HG02938 (cell line): Measurements from ENCODE around the gene WNT9B.

ENCODE experiments used
- ATAC-seq: cut with Tn5 transposase; IDR thresholded peaks from one replicate; pipeline ENCODE4 v1.9.1; 2021; ENCODE audit warnings: mild to moderate bottlenecking, moderate library complexity; ENCODE audit not compliant: unreplicated experiment

The WNT9B gene, protein sequence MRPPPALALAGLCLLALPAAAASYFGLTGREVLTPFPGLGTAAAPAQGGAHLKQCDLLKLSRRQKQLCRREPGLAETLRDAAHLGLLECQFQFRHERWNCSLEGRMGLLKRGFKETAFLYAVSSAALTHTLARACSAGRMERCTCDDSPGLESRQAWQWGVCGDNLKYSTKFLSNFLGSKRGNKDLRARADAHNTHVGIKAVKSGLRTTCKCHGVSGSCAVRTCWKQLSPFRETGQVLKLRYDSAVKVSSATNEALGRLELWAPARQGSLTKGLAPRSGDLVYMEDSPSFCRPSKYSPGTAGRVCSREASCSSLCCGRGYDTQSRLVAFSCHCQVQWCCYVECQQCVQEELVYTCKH

DNA sequence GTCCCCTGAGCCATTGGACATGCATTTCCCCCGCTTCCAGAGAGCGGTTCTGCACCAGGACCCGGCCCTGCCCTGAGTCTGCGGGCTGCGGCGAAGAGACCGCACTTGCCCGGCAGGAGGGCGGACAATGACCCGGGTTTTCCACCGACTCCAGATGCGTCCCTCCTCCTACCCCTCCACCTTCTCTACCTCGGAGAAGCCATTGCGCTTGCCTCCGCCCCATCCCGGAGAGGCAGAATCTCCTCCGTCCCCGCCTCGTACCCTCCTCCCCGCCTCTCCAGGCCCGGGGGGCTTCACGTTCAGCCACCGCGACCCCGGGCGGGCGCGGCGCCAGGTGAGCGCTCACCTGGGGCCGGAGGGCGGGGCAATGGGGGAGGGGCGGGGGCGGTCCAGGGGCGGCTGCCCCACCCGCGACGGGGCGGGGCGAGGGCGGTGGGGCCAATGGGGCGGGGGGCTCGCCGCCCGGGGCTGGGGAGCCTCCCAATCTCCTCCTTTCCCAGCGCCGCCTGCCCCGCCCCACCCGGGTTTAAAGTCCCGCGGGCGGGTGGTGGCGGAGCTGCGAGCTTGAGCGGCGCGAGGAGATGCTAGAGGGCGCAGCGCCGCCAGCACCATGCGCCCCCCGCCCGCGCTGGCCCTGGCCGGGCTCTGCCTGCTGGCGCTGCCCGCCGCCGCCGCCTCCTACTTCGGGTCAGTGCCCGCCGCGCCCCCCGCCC lies at the start of gene WNT9B:
WNT9B (plus strand) TSS at position 555 of the 713 bp plus-strand sequence; CDS start at position 611, 56 bp downstream.
- ATAC-seq = no peak

DNA sequence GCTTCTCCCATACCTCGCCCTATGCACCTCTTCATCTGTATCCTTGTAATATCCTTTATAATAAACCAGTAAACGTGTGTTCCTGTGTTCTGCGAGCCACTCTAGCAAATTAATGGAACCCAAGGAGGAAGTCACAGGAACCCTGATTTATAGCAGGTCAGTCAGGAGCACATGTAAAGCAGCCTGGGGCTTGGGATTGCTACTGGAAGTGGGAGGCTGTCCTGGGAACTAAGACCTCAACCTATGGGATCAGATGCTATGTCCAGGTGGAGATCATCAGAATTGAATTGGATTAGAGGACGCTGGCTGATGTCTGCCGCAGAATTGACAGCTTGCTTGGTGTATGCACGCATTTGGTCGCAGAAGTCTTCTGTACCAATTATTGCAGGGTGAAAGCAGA lies 48.6 kb upstream of the WNT9B start:
- no peak for ATAC-seq

DNA sequence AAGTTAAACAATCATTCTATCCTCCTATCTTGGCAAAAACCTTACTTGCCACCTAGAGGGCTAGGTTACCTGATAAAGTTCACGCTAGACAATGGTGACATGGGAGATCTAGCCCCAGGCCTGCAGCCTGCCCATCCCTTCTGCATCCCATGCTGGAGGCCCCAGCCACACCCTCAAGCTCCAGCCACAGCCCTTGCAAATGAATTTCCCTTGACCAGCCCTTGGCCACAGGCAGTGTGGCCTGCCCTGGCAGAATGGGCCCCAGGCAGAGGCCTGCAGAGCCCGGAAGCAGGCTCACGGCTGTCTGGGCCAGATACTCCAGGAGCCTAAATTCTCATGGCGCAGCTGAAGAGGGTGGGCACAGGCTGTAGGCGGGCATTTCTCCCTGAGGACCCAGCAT lies 47.8 kb upstream of the WNT9B start:
- ATAC-seq = no peak

DNA sequence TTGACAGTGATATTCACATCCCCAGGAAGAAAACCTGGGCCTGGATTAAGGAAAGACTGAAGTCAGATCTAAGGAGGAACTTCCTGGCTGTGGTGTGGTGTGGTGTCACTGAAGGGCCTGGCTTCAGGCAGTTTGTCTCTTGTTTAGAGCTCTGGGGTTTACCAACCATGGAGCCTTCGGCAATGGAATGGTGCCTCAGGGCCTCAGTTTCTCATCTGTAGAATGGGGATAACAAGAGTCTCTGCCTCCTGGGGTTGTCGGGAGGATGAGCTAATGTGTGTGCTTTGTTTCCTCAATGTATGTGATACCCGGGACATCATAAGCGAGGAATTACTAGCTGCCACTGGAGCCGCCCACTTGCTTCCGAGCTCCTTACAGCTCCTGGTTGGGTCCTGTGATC lies 45.6 kb upstream of the WNT9B start:
- ATAC-seq = no peak

DNA sequence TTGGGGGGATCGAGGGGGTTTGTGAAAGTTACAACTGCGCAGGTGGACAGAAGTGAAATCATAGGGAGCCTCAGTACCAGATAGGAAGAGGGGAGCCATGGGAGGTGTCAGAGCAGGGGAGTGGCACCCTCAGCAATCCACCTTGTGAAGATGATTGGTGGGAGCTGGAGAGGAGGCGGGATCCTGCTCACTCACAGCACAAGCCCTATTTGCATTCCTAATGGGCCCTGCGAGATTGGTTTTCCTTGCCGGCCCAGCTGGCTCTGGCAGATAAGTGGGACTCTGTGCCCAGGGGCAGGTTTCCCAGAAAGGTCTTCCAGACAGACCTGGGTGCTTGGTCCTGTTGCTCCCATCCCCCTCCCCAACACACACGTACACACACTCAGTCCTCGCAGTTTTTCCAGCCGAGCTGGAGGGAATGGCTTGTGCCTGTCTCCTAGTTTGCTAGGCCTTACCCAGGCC lies 42.2 kb upstream of the WNT9B start:
- no peak for ATAC-seq

DNA sequence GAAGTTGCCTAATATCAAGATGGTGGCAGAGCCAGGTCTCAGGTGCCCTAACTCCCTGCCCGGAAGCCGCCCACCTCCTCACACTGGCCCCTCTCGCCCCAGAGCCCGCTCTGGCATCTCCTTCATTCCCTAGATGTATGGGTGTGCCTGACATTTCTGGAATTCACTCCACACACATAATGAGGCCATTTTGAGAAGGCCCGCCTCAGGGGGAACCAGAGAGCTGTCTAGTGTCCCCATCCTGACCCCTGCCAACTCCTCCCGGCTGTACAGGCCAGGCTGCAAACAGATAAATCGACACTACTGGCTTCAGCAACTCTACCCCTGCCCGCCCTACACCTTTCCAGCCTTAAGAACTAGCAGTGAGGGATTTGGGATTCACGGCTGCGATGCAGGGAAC lies 40.5 kb upstream of the WNT9B start:
- no peak for ATAC-seq

DNA sequence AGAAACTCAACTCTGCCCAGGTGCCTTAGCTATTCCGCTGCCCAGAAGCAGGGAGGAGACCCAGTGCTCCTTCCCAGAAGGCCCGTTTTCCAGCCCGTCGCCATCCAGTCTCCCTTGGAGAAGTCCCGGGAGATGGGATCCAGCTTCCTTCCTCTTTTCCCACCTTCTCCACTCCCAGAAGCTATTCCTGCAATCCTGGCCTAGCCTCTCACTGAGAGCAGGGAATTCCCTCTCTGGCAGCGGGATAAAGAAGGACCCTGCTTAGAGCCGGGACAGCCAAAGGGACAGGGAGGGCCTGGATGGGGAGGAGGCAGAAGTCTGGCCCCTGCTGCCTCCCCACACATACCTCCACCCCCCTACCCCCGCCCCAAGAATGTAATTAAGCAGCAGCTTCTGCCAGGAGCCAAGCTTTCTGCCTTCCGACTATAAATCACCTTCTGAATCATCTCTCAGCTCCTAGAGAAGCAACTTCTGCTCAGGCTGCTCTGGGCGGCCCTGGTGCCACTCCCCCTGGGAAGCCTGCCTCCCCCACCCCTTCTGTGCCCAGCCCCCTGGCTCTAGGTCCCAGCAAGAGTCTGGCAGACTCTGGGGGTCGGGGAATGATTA lies 39.3 kb upstream of the WNT9B start:
- ATAC-seq = no peak

DNA sequence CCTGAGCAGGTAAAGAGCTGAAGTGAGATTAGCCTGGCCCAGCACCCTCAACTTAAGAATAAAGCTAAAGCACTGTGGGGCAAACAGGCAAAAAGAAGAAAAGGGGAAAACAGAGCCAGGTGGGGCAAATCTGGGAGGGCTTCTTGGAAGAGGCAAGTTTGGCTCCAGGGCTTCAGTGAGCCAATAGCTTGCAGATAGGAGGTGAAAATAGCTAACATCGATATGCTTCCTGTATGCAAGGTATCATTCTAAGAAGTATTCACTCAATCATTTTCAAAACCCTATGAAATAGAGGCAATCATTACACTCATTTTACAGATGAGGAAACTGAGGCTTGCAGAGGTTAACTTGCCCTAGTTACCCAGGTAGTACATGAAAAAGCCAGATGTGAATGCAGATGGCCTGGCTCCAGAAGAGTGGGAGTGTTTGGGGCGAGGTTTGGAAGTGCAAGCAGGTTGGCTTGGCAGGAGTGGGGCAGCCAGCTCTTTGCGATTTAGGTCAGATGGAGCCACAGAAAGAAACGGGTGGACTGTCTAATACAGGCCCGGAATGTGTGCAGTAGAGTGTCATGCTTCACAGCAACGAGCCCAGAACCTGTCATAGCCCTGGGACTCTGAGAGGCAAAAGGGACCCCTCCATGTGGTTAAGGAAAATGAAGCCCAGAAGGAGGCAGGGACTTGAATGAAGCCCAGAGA lies 38.6 kb upstream of the WNT9B start:
- no peak for ATAC-seq

DNA sequence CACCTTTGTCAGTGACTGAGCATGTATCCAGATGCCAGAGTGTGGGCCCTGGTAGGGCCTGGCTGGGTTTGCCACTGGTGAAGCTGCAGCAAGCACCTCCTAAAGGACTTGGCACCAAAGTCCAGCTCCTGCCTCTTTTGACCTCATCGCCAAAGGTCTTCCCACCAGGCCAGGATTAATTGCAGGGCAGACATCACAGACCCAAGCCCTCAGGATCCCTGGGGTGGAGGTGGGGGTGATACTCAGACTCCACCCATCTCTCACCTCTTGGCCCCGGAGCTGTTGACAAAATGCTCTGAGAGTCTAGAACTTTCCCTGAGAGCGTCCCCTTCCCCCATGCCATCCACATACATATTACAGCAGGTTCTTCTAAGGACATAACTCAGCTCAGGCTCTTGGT lies 37.5 kb upstream of the WNT9B start:
- no peak for ATAC-seq

DNA sequence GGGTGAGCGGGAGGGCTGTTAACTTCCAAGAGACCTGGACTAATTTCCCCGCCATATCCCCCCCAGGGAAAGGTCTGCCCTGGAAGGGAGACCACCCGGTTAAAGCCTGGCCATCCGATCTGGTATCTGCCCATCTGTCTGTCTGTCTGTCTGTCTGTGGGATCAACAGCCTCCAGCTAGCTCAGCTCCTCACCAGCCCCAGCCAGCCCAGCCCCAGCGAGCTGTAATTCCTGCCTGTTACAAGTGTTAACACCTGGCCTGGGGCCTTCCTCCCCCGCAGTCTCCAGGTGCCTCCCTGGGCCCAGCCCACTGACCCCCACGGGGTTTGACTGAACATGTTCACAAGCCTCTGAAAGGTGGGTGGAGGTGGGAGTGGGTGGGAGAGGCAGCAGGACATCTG lies 36.9 kb upstream of the WNT9B start:
- no peak for ATAC-seq

DNA sequence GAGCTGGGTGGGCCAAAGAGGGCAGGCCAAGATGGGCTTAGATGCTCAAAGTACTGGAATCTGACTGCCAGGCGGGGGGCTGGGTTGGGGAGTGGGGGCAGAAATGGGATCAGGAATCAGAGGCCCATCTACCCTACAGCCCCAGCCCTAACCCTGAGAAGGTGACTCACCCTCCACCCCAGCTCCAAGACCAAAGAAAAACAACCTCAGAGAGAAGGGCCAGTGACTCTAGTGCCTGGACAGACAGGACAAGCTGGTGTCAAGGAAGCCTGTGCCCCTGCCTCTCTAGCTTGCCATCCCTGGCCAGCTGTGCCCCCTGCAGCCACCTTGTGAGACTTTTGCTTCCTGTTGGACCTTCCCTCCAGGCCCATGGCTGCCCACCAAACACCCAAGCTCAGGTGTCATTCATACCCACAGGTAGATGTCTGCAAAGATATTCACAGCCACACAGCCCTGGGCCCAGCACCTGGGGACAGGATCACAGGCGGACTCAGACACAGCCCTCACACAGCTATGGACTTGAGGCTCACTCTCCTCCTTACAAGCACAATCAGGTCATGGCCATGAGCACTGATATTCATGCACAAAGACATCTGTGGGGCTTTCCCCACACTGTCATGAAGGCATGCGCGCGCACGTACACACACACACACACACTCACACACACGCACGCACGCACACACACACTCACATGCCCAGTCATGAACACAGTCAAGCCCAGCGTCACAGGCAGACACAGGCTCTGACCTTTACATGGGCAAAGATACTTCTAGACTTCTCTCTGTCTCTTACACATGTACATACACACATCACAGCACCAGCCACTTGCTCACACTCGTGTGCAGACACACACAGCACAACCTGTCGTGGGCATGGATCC lies 35.7 kb upstream of the WNT9B start:
- ATAC-seq = no peak

DNA sequence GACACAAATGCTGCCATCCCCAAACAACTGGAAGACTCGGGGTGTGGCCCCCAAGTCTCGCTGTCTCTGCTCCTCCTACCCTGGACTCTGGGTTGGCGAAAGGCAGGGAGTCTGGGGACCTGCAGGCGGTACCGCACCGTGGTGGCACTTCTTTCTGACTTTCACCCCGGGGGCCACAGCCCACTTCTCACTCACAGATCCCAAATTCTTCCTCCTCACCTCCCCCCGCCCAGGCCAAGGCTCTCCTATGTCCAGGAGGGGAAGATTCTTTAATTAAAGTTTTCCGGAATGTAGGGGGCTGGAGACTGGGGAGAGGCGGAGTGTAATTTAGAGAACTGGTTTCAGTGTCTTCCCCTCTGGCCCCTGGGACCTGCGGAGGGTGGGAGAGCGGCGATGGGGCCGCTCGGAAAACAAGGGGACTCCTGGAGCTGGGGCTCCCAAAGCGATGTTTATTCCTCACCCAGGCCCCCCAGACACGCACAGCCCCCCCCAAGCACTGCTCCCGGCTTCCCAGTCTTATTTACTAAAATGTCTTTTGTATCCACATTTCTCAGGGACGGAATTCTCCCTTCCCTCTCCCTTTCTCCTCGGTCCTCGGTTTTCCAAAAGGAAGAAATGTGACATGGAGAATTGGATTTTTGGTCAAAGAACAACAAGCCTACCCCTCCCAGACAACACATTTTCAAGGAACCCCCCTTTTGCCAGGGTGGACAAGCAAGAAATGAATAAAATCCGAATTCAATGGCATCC lies 34.1 kb upstream of the WNT9B start:
- ATAC-seq = no peak

DNA sequence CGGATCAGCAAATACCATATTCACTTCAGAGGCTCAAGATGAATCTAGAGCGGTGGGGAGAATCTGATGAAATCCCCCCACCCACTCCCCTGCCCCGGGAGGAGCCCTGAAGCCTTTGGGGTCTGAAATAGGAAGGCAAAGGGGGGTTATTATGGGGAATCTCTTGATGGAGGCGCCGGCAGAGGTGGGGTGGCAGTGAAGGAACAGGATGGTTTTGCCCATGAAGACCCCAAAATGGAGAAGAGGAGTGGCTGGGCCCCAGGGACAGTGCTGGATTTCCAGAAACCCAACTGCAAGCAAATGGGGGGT lies 33.5 kb upstream of the WNT9B start:
- no peak for ATAC-seq

DNA sequence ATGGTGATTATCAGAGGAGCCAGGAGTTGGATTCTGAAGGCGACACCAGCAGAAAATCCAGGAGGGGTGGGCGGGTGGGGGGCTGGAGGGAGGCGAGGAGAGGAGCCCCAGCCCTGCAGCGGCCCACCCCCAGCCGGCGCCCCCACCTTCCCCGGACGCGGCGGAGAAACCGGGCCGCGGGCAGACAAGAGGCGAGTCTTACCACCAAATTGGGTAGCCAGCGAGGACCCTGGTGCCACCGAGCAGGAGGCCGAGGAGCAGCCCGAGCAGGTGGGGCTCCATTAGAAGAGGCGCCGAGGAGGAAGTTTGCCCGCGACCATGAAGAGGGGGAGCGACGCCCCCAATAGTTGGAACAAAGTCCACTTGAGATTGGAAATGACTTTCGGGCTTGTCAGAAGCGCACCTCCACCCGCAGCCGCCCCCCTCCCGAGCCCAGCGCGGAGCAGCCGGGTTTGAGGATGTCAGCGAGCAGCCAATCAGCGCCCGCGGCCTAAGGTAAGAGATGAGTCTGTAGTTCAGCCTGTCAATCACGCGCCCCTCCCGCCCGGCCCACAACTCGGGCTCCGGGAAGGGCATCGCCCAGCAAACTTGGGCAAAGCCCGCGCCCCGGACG lies 33.0 kb upstream of the WNT9B start, which contains the start of gene WNT3:
WNT3 (minus strand) TSS at position 377 of the 613 bp plus-strand sequence; CDS start at position 282, 95 bp downstream.
- ATAC-seq = no peak

DNA sequence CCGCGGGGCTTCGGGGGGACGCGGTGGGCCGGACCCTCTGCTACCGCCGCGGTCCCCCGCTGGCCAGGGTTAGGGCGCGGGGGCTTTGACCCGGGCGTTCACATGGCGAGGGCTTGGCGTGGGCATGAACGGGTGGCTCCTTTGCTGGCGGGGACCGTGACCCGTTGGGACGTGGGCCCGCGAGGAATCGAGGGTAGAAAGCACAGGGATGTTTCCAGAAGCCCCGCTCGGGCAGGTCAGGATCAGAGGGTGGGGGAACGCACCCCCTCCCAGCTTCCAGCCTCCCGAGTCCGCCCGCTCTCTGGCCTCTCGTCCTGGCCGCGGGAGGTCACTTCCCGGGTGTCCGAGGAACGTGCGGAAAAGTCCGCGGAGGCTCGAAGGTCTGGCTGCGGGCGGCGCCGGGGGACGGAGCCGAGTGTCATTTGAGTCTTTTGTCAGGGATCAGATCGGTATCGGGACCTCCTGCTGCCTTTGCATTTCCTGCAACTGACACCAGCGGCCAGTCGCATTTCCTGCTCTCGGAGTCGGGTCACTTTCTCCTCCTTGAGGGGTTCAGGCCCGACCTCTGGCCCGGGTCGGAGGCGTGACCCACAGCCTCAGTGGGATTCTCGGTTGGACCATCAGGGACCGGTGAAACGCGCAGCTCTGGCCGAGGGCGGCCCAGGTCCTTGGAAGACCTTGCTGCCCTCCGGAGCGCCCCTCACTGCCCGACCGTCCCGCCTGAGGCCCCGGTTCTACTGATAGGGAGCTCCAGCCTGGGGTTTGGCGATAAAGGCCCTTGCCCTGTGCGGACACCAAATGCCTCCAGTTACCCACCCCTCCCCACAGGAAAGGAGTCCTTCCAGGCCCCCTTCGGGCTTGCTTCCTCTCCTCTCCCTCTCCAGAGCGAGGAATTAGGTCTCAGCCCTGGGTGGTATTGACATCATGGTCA lies 32.2 kb upstream of the WNT9B start:
- ATAC-seq = no peak

DNA sequence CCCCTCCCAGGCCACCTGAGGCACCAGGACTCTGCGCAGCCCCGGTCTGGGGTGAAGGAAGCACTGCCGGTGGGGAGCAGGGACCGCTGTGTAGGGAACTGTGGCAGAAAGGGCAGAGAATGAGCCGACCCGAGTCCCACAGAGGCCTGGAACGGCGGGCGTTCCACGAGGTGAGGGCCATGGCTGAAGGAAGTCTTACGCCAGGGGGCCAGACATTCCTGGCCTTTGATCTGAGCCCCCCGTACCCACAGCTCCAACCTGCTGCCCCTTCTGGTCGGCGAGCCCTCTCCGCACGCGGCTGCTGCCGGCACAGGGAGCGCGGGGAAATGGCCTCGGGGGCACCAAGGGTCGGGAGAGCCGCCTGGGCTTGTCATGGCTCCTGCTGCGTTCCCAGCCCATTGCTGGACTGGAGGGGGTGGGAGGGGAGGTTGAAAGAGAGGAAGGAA lies 31.5 kb upstream of the WNT9B start:
- no peak for ATAC-seq

DNA sequence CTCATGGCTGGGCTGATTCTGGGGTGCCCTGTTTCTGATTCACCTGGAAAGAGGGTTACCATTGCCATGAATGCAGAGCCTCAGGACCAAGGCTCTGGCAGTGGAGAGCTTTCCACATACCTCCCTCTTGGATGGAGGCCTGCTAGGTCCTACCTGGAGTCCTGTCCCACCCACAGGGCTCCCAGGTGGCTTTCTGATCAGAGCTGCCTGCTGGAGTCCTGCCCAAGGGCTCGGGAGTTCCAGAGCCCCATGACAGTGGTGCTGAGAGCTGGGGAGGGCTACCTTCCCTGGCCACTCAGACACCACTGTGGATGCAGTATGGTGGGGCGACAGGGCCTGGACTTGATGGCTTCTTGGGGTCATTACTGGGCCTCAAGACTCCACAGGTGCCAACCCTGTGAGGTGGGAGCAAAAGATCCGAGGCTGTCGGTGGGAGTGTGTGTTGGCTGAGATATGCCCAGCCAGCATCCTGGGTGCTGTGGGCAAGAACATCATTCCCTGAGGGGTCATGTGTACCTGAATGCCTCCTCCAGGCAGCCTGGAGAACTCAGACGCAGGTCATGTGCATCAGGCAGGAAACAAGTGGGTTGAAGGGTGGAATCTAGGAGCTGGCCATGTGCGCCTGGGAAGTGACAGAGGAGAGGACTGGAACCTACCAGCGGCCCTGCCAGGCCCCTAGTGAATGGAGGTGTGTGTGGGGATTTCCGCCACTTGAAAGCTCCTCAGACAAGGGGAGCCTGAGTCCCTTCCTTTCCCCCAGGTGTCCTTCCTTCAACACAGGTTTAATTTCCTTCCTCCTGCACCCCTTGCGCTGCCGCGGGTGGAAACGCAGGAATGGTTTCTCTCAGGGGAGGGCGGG lies 30.6 kb upstream of the WNT9B start:
- no peak for ATAC-seq
